Muscle layer of colon (tissue), 2 donors: ENCODE results near the gene C2orf72.

Source experiments
- H3K27ac ChIP-seq: one replicate; pipeline ENCODE4 v1.7.0; 2013; ENCODE audit warnings: low read depth, mild to moderate bottlenecking, low read length, moderate library complexity
- H3K27me3 ChIP-seq, 2 donors: one replicate each; pipeline ENCODE4 v1.7.0; 2013; ENCODE audit warnings: low read length in 2 of 2, mild to moderate bottlenecking in 2 of 2; ENCODE audit not compliant: insufficient read depth in 2 of 2, control insufficient read depth in 1 of 2
- H3K36me3 ChIP-seq: one replicate; pipeline ENCODE4 v1.7.0; 2013; ENCODE audit warnings: mild to moderate bottlenecking, low read length; ENCODE audit not compliant: insufficient read depth
- H3K4me1 ChIP-seq: one replicate; pipeline ENCODE4 v1.7.0; 2013; ENCODE audit warnings: mild to moderate bottlenecking, low read length; ENCODE audit not compliant: insufficient read depth
- H3K4me3 ChIP-seq, 2 donors: one replicate each; pipeline ENCODE4 v1.7.0; 2013; ENCODE audit warnings: low read length in 2 of 2, low read depth in 1 of 2, mild to moderate bottlenecking in 1 of 2, moderate library complexity in 1 of 2
- H3K9ac ChIP-seq: one replicate; pipeline ENCODE4 v1.7.0; 2013; ENCODE audit warnings: low read length
- H3K9me3 ChIP-seq: one replicate; pipeline ENCODE4 v1.7.0; 2013; ENCODE audit warnings: mild to moderate bottlenecking, low read length
- donor health status: abdominal sarcoma.
- donor health status: Adenocarcinoma of cecum.

C2orf72 gene

GRCh38 chr2:231034291-231034882, 2.9 kb upstream of the C2orf72 start:
- H3K36me3 ChIP-seq, result no peaks in the 10 kb centered on the region
- peaks cover 19 to 44% of the 10 kb centered on the region in 2 donors for H3K27me3 ChIP-seq
- H3K9ac ChIP-seq, result no peak overlapping the region
- H3K9me3 ChIP-seq, result no peaks in the 10 kb centered on the region
- H3K4me1 ChIP-seq, result no peaks in the 10 kb centered on the region
- no peak overlapping the region for H3K4me3 ChIP-seq
- no peak overlapping the region for H3K27ac ChIP-seq

GRCh38 chr2:231036131-231036530, 1.2 kb upstream of the C2orf72 start:
- H3K9me3 ChIP-seq, result no peaks in the 10 kb centered on the region
- H3K4me3 ChIP-seq, result no peak overlapping the region
- H3K27ac ChIP-seq, result no peak overlapping the region
- H3K27me3 ChIP-seq, result peaks cover 19 to 55% of the 10 kb centered on the region in 2 donors
- no peaks in the 10 kb centered on the region for H3K4me1 ChIP-seq
- H3K9ac ChIP-seq, result no peak overlapping the region
- H3K36me3 ChIP-seq, result no peaks in the 10 kb centered on the region

- H3K36me3 ChIP-seq, result no peaks in the 10 kb centered on the region
- H3K9ac ChIP-seq, result no peak overlapping the region
- H3K9me3 ChIP-seq, result no peaks in the 10 kb centered on the region
- H3K27ac ChIP-seq, result no peak overlapping the region
- H3K4me3 ChIP-seq, result no peak overlapping the region
- no peaks in the 10 kb centered on the region for H3K4me1 ChIP-seq
- peaks cover 19 to 60% of the 10 kb centered on the region in 2 donors for H3K27me3 ChIP-seq
Measured at GRCh38 chr2:231036578-231037106, 681 bp upstream of the C2orf72 start.

GRCh38 chr2:231037731-231038482, 584 bp downstream of the C2orf72 start:
- peaks cover 19 to 60% of the 10 kb centered on the region in 2 donors for H3K27me3 ChIP-seq
- H3K9ac ChIP-seq, result no peak overlapping the region
- H3K4me3 ChIP-seq, result no peak overlapping the region
- H3K36me3 ChIP-seq, result no peaks in the 10 kb centered on the region
- H3K4me1 ChIP-seq, result no peaks in the 10 kb centered on the region
- no peaks in the 10 kb centered on the region for H3K9me3 ChIP-seq
- H3K27ac ChIP-seq, result no peak overlapping the region

GRCh38 chr2:231038483-231039293, 1.4 kb downstream of the C2orf72 start:
- H3K4me1 ChIP-seq, result no peaks in the 10 kb centered on the region
- peaks cover 14 to 53% of the 10 kb centered on the region in 2 donors for H3K27me3 ChIP-seq
- H3K9ac ChIP-seq, result no peak overlapping the region

GRCh38 chr2:231039294-231039664, 2.0 kb downstream of the C2orf72 start:
- Histone ChIP-seq H3K9ac (no peak overlapping the region), H3K4me1 (no peaks in the 10 kb centered on the region), H3K27me3 (peaks cover 14 to 49% of the 10 kb centered on the region in 2 donors), H3K27ac (no peak overlapping the region), H3K36me3 (no peaks in the 10 kb centered on the region), H3K4me3 (no peak overlapping the region), H3K9me3 (no peaks in the 10 kb centered on the region)

More at GRCh38 chr2:231038483-231039293, 1.4 kb downstream of the C2orf72 start:
- H3K9me3 ChIP-seq, result no peaks in the 10 kb centered on the region
- no peaks in the 10 kb centered on the region for H3K36me3 ChIP-seq
- no peak overlapping the region for H3K27ac ChIP-seq
- no peak overlapping the region for H3K4me3 ChIP-seq

- Histone ChIP-seq H3K27ac (no peak overlapping the region), H3K9ac (no peak overlapping the region), H3K9me3 (no peaks in the 10 kb centered on the region), H3K4me1 (no peaks in the 10 kb centered on the region), H3K27me3 (peaks cover 14 to 49% of the 10 kb centered on the region in 2 donors), H3K4me3 (no peak overlapping the region), H3K36me3 (no peaks in the 10 kb centered on the region)
Measured at GRCh38 chr2:231039821-231040364, 2.6 kb downstream of the C2orf72 start.

GRCh38 chr2:231041061-231041689, 3.9 kb downstream of the C2orf72 start:
- Histone ChIP-seq H3K27me3 (peaks cover 10 to 43% of the 10 kb centered on the region in 2 donors), H3K4me1 (no peaks in the 10 kb centered on the region), H3K27ac (no peak overlapping the region), H3K9ac (no peak overlapping the region), H3K9me3 (no peaks in the 10 kb centered on the region), H3K36me3 (no peaks in the 10 kb centered on the region), H3K4me3 (no peak overlapping the region)

GRCh38 chr2:231043796-231044195, 6.5 kb downstream of the C2orf72 start:
- Histone ChIP-seq H3K4me1 (no peaks in the 10 kb centered on the region), H3K27me3 (peaks cover 0 to 24% of the 10 kb centered on the region in 2 donors), H3K9me3 (no peaks in the 10 kb centered on the region), H3K4me3 (no peak overlapping the region), H3K9ac (no peak overlapping the region), H3K36me3 (no peaks in the 10 kb centered on the region), H3K27ac (no peak overlapping the region)

- Histone ChIP-seq H3K9me3 (no peaks in the 10 kb centered on the region), H3K36me3 (no peaks in the 10 kb centered on the region), H3K9ac (no peak overlapping the region), H3K27me3 (peaks cover 0 to 1% of the 10 kb centered on the region in 2 donors), H3K4me1 (peaks cover under 1% of the 10 kb centered on the region), H3K4me3 (no peak overlapping the region), H3K27ac (no peak overlapping the region)
Measured at GRCh38 chr2:231046916-231047273, 9.6 kb downstream of the C2orf72 start.
